Neural cell (in vitro differentiated cells): ENCODE results near the gene UFD1.

ENCODE experiments used
- EP300 ChIP-seq: fragments of 450-650 bp; conservative IDR thresholded peaks from 2 replicates; pipeline ENCODE4 v1.6.1; 2014; ENCODE audit warnings: antibody characterized with exemption, mild to moderate bottlenecking, moderate library complexity; ENCODE audit not compliant: poor library complexity, severe bottlenecking
- POLR2AphosphoS5 ChIP-seq: IDR thresholded peaks from 2 replicates; pipeline ENCODE4 v1.6.1; 2012
- RAD21 ChIP-seq: fragments of 450-650 bp; conservative IDR thresholded peaks from 2 replicates; pipeline ENCODE4 v1.6.1; 2014; ENCODE audit warnings: antibody characterized with exemption, mild to moderate bottlenecking, moderate library complexity
- REST ChIP-seq: IDR thresholded peaks from 2 replicates; pipeline ENCODE4 v1.6.1; 2012; ENCODE audit warnings: borderline replicate concordance
- SMC3 ChIP-seq: fragments of 450-650 bp; conservative IDR thresholded peaks from 2 replicates; pipeline ENCODE4 v1.6.1; 2014; ENCODE audit warnings: antibody characterized with exemption, mild to moderate bottlenecking, moderate library complexity; ENCODE audit not compliant: poor library complexity
- TF ChIP-seq, protein P1 (sequence below): fragments of 450-650 bp; IDR thresholded peaks from 2 replicates; pipeline ENCODE4 v1.5.1; 2014; ENCODE audit warnings: antibody characterized with exemption, mild to moderate bottlenecking, moderate library complexity; ENCODE audit not compliant: poor library complexity, severe bottlenecking

GRCh38 chr22:19478901-19479354, at the start of gene UFD1:
- TF ChIP-seq, protein P1, sequence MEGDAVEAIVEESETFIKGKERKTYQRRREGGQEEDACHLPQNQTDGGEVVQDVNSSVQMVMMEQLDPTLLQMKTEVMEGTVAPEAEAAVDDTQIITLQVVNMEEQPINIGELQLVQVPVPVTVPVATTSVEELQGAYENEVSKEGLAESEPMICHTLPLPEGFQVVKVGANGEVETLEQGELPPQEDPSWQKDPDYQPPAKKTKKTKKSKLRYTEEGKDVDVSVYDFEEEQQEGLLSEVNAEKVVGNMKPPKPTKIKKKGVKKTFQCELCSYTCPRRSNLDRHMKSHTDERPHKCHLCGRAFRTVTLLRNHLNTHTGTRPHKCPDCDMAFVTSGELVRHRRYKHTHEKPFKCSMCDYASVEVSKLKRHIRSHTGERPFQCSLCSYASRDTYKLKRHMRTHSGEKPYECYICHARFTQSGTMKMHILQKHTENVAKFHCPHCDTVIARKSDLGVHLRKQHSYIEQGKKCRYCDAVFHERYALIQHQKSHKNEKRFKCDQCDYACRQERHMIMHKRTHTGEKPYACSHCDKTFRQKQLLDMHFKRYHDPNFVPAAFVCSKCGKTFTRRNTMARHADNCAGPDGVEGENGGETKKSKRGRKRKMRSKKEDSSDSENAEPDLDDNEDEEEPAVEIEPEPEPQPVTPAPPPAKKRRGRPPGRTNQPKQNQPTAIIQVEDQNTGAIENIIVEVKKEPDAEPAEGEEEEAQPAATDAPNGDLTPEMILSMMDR, result no peak
- peak; percentile 3 for TF ChIP-seq SMC3
- no peak for TF ChIP-seq RAD21
- TF ChIP-seq REST, result no peak
- peak; percentile 60 for TF ChIP-seq POLR2AphosphoS5
- no peak for TF ChIP-seq EP300
